K562 (cell line): ENCODE results near the gene POLE2. TPM values are rescaled to one million over a fixed set of nuclear protein-coding genes. Genes with fewer than 3 reads are reported as not detected.

Experiments
- BCL6 ChIP-seq: fragments of 250-450 bp; sonication (Bioruptor Pico); IDR thresholded peaks from 2 replicates; pipeline ENCODE4 v1.4.0; 2020
- BHLHE40 ChIP-seq: IDR thresholded peaks from 2 replicates; pipeline ENCODE4 v1.6.1; 2011; ENCODE audit warnings: low read length, improper control_type of control experiment
- CBX1 ChIP-seq: sonication (generic); IDR thresholded peaks from 2 replicates; pipeline ENCODE4 v1.6.1; 2016; ENCODE audit warnings: antibody characterized with exemption, low read depth, mild to moderate bottlenecking
- CBX5 ChIP-seq: IDR thresholded peaks from 2 replicates; pipeline ENCODE4 v1.6.1; 2014; ENCODE audit warnings: low read depth, borderline replicate concordance
- CEBPG ChIP-seq, 3 experiments: fragments of 200-800 bp in 1 of 3; sonication (Bioruptor generic) in 1 of 3; sonication (generic) in 1 of 3; formaldehyde crosslinking in 1 of 3; IDR thresholded peaks in 2 of 3; conservative IDR thresholded peaks in 1 of 3; 2 replicates each; pipeline versions ENCODE4 v1.6.1 to v1.8.0; 2016 to 2022; ENCODE audit warnings: missing compliant biosample characterization in 2 of 3, missing genetic modification characterization in 2 of 3, mild to moderate bottlenecking in 1 of 3, missing genetic modification reagents in 1 of 3
- FOXK2 ChIP-seq, 2 experiments: fragments of 450-650 bp; IDR thresholded peaks in 1 of 2; conservative IDR thresholded peaks in 1 of 2; 2 replicates each; pipeline ENCODE4 v1.6.1; 2016; ENCODE audit warnings: low read depth in 2 of 2, mild to moderate bottlenecking in 1 of 2
- GABPA ChIP-seq: fragments of 200-800 bp; sonication (Bioruptor generic); conservative IDR thresholded peaks from 2 replicates; pipeline ENCODE4 v1.6.1; 2016; ENCODE audit warnings: low read depth, missing genetic modification characterization, missing compliant biosample characterization
- GABPB2 ChIP-seq: fragments of 250-450 bp; sonication (Bioruptor Pico); conservative IDR thresholded peaks from 2 replicates; pipeline ENCODE4 v1.5.1; 2021; ENCODE audit warnings: mild to moderate bottlenecking
- HLTF ChIP-seq: fragments of 450-650 bp; IDR thresholded peaks from 2 replicates; pipeline ENCODE4 v1.6.1; 2016
- LCOR ChIP-seq: sonication (generic); formaldehyde crosslinking; IDR thresholded peaks from 2 replicates; pipeline ENCODE4 v1.8.0; 2022; ENCODE audit warnings: mild to moderate bottlenecking, missing genetic modification reagents
- MXI1 ChIP-seq: IDR thresholded peaks from 2 replicates; pipeline ENCODE4 v1.6.1; 2011; ENCODE audit warnings: low read depth, mild to moderate bottlenecking, improper control_type of control experiment, low read length
- MYBL2 ChIP-seq, 2 experiments: fragments of 450-650 bp in 1 of 2; sonication (generic) in 1 of 2; formaldehyde crosslinking in 1 of 2; IDR thresholded peaks; 2 replicates each; pipeline versions ENCODE4 v1.6.1 to v1.8.1; 2017 to 2022; ENCODE audit warnings: borderline replicate concordance in 1 of 2, inconsistent platforms in 1 of 2, low read depth in 1 of 2, mild to moderate bottlenecking in 1 of 2, missing genetic modification reagents in 1 of 2, moderate library complexity in 1 of 2
- RBM17 ChIP-seq: fragments of 200-400 bp; formaldehyde crosslinking; IDR thresholded peaks from 2 replicates; pipeline ENCODE4 v1.6.1; 2017; ENCODE audit warnings: low read depth, mild to moderate bottlenecking, low read length, borderline replicate concordance
- SETDB1 ChIP-seq: IDR thresholded peaks from one replicate; pipeline ENCODE4 v1.6.1; 2012; ENCODE audit warnings: low read length, control low read depth, inconsistent platforms
- SLC30A9 ChIP-seq: fragments of 250-450 bp; sonication (Bioruptor Pico); IDR thresholded peaks from 2 replicates; pipeline ENCODE4 v1.8.0; 2022; ENCODE audit warnings: mild to moderate bottlenecking, moderate library complexity
- XRCC3 ChIP-seq: fragments of 450-650 bp; IDR thresholded peaks from 2 replicates; pipeline ENCODE4 v1.6.1; 2017; ENCODE audit warnings: mild to moderate bottlenecking, moderate library complexity
- YY1 ChIP-seq, 3 experiments: IDR thresholded peaks; 2 replicates each; pipeline ENCODE4 v1.6.1; 2011; ENCODE audit warnings: low read length in 2 of 3, mild to moderate bottlenecking in 2 of 3, moderate library complexity in 2 of 3, borderline replicate concordance in 1 of 3, control low read depth in 1 of 3, low read depth in 1 of 3; ENCODE audit not compliant: insufficient read depth in 3 of 3, insufficient replicate concordance in 2 of 3, control insufficient read depth in 1 of 3, insufficient read length in 1 of 3; ENCODE audit errors: extremely low read depth in 1 of 3
- ZNF140 ChIP-seq: fragments of 250-450 bp; sonication (Bioruptor Pico); IDR thresholded peaks from 2 replicates; pipeline ENCODE4 v1.8.0; 2021; ENCODE audit warnings: moderate library complexity, mild to moderate bottlenecking, inconsistent platforms
- ZNF778 ChIP-seq: fragments of 450-650 bp; formaldehyde crosslinking; IDR thresholded peaks from 2 replicates; pipeline ENCODE4 v1.4.0; 2020; ENCODE audit warnings: mild to moderate bottlenecking, moderate library complexity
- polyA plus RNA-seq, 8 experiments: library from polyadenylated mRNA; depleted of rRNA in 4 of 8; stranded (reverse) in 5 of 8; unstranded in 3 of 8; fragments of >200 nt; fragmentation: Nextera tagmentation in 2 of 8; fragmentation: Illumina TruSeq in 1 of 8; extraction: Ambion mirVana in 2 of 8; extraction: Trizol in 1 of 8; gene quantifications; 2 replicates each; pipeline versions ENCODE4 v1.2.1 to v1.2.3, GENCODE V29; 2011 to 2014; ENCODE audit warnings: inconsistent platforms in 1 of 8, missing spikeins in 1 of 8
- total RNA-seq, 7 experiments: library from RNA; depleted of rRNA in 6 of 7; stranded (reverse); fragments of >200 nt in 6 of 7; fragmentation: Illumina TruSeq in 2 of 7; extraction: Trizol in 2 of 7; gene quantifications; 2 replicates each; pipeline versions ENCODE4 v1.2.1 to v1.2.3, GENCODE V29; 2011 to 2021; ENCODE audit warnings: low replicate concordance in 1 of 7
- TF ChIP-seq, protein P1 (sequence below): fragments of 450-650 bp; IDR thresholded peaks from 2 replicates; pipeline ENCODE4 v1.6.1; 2016
- TF ChIP-seq, protein P2 (sequence below): sonication (generic); formaldehyde crosslinking; IDR thresholded peaks from 2 replicates; pipeline ENCODE4 v1.8.0; 2022; ENCODE audit warnings: missing genetic modification reagents, mild to moderate bottlenecking, borderline replicate concordance
- TF ChIP-seq, protein P3 (sequence below): sonication (generic); formaldehyde crosslinking; IDR thresholded peaks from 2 replicates; pipeline ENCODE4 v1.8.0; 2022; ENCODE audit warnings: missing genetic modification reagents, mild to moderate bottlenecking, moderate library complexity, borderline replicate concordance

POLE2 gene
- total and polyA plus RNA-seq, 9 of the 15 experiments (the other 6 are each of a cell fraction or from before 2014, with no cell fraction given) = 30.7 to 78.4 (median 55.4) TPM

DNA sequence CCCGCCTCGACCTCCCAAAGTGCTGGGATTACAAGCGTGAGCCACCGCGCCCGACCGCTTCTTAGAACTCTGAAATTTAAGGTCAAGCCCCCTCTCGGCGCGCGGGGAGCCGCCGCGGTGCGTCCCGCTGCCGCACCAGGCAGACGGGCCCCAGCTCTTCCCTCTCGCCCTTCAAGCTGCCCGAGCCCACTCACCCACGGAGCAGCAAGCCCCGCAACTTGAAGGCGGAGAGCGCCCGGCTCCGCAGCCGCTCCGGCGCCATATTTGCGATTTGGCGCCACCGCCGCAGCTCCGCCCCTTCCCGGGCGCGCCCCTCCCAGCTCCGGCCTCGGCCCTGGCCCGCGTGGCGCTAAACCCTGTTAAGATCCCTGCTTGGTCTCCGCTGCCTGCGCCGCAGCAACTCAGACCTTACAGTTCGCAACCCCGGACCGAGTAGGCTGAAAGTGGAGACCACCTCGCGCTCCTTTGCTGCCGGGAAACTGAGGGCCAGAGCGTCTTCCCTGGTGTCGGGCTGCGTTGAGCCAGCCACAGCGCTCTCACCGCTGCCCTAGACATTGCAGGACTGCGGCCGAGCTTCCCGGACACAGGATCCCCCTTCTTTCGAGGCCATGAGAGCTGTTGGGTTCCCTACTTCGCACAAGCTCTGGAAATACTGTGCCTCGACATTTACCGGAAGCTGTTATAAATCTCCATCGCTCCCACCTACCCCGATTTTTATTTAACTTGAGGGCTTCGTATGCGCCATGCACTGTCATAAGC, at the start of gene POLE2 (continued):
- TF ChIP-seq ZNF778 (CRISPR knock-in tag) (no peak), FOXK2 (conservative IDR thresholded peaks at IDR 0.05 in 1 of 2, IDR thresholded peaks at IDR 0.05 in 1 of 2; ENCODE audit: low read depth in 2 of 2) (no peak), GABPB2 (CRISPR knock-in tag) (no peak), XRCC3 (no peak), GABPA (tag) (no peak; the same call in 1 of the 2 replicates), LCOR (0 out of 2 replicates have a peak, but pooled peaks have one; percentile 18), CBX5 (no peak), BCL6 (CRISPR knock-in tag) (no peak), ZNF140 (CRISPR knock-in tag) (no peak), SLC30A9 (CRISPR knock-in tag) (no peak), MYBL2 (IDR thresholded peaks at IDR 0.05; ENCODE audit: low read depth) (no peak), MYBL2 (CRISPR knock-in tag; IDR thresholded peaks at IDR 0.05; ENCODE audit: borderline replicate concordance) (no peak), RBM17 (no peak), YY1 (IDR thresholded peaks at IDR 0.05; ENCODE audit: borderline replicate concordance in 1 of 3, control insufficient read depth in 1 of 3, extremely low read depth in 1 of 3, insufficient read depth in 3 of 3, insufficient read length in 1 of 3, insufficient replicate concordance in 2 of 3, low read depth in 1 of 3, low read length in 2 of 3) (peak; percentile 72 to 95 (median 93)), CBX1 (peak; percentile 80; the same call in 1 of the 2 replicates), HLTF (no peak), BHLHE40 (no peak), MXI1 (no peak), CEBPG (CRISPR knock-in tag; IDR thresholded peaks at IDR 0.05) (no peak), CEBPG (tag; conservative IDR thresholded peaks at IDR 0.05 in 1 of 2, IDR thresholded peaks at IDR 0.05 in 1 of 2) (no peak), SETDB1 (no peak)
- TF ChIP-seq, protein P1, sequence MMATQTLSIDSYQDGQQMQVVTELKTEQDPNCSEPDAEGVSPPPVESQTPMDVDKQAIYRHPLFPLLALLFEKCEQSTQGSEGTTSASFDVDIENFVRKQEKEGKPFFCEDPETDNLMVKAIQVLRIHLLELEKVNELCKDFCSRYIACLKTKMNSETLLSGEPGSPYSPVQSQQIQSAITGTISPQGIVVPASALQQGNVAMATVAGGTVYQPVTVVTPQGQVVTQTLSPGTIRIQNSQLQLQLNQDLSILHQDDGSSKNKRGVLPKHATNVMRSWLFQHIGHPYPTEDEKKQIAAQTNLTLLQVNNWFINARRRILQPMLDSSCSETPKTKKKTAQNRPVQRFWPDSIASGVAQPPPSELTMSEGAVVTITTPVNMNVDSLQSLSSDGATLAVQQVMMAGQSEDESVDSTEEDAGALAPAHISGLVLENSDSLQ = no peak
- TF ChIP-seq, protein P2, sequence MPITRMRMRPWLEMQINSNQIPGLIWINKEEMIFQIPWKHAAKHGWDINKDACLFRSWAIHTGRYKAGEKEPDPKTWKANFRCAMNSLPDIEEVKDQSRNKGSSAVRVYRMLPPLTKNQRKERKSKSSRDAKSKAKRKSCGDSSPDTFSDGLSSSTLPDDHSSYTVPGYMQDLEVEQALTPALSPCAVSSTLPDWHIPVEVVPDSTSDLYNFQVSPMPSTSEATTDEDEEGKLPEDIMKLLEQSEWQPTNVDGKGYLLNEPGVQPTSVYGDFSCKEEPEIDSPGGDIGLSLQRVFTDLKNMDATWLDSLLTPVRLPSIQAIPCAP (CRISPR knock-in tag) = no peak
- TF ChIP-seq, protein P3, sequence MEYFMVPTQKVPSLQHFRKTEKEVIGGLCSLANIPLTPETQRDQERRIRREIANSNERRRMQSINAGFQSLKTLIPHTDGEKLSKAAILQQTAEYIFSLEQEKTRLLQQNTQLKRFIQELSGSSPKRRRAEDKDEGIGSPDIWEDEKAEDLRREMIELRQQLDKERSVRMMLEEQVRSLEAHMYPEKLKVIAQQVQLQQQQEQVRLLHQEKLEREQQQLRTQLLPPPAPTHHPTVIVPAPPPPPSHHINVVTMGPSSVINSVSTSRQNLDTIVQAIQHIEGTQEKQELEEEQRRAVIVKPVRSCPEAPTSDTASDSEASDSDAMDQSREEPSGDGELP = peak; percentile 67; the same call in 1 of the 2 replicates
